Skeletal muscle cell (primary cell): Measurements from ENCODE around the gene TBC1D2.

ENCODE experiments used
- DNase-seq: peaks from one replicate; pipeline ENCODE4 v3.0.0-alpha.2; 2010; ENCODE audit warnings: low read depth
- H3K4me3 ChIP-seq: 2 replicates; pipeline ENCODE4 v1.5.1; 2011; ENCODE audit warnings: low read depth, mild to moderate bottlenecking, control low read depth, low read length, moderate library complexity

Gene TBC1D2

DNA sequence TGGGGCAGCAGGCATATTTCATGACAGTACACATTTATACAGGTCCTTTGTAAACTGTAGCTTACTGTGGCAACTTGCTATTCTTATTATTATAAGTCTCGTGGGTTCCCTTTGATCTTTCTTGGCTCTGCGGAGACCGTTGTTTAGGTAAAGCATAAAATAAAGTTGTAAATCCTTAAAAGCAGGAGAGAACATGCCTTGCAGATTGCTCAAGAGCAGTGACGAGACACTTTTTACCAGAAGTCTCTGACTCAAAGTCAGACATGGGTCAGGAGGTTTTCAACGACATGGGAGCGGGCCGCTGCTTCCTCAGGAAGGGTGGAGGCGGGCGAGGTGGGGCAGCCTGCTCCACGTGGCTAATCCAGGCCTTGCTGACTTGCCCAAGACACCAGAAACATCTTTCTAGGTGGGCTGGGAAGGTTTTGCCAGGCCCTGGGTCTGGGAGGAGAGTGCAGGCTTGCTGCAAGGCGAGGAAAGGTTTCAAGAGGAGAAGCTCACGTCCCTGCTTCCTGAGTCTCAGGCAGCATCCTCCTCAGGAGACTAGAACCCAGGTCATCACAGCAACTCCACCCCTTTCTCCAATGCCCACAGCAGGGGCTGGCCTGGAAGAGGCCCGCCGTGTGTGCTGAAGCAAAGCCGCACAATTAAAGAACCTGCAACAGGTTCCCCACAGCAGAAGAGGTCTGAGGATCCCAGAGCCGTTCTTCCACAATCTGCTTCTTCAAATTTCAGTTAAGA, 6.5 kb downstream of the TBC1D2 start:
- no peak overlapping the region for H3K4me3 ChIP-seq
- peak; percentile 96 for DNase-seq

- DNase-seq: no peak
- no peak overlapping the region for H3K4me3 ChIP-seq
Measured at GRCh38 chr9:98247831-98248657, 7.4 kb downstream of the TBC1D2 start.

DNA sequence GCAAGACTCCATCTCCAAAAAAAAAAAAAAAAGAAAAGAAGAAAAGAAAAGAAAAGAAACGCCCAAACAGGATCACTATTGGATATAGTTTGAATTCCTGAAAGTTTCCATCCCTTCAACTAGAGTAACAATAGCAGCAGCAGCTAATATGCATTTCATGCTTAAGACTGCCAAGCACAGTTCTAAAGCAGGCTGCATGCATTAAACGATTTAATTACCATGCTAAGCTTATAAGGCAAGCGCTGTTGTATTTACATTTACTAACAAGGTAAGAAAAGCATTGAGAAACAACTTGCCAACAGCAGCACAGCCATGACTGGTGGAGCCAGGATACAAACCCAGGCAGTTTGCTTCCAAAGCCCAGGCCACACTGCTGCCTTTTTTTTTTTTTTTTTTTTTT, 13.0 kb downstream of the TBC1D2 start:
- no peak overlapping the region for H3K4me3 ChIP-seq
- no peak for DNase-seq

DNA sequence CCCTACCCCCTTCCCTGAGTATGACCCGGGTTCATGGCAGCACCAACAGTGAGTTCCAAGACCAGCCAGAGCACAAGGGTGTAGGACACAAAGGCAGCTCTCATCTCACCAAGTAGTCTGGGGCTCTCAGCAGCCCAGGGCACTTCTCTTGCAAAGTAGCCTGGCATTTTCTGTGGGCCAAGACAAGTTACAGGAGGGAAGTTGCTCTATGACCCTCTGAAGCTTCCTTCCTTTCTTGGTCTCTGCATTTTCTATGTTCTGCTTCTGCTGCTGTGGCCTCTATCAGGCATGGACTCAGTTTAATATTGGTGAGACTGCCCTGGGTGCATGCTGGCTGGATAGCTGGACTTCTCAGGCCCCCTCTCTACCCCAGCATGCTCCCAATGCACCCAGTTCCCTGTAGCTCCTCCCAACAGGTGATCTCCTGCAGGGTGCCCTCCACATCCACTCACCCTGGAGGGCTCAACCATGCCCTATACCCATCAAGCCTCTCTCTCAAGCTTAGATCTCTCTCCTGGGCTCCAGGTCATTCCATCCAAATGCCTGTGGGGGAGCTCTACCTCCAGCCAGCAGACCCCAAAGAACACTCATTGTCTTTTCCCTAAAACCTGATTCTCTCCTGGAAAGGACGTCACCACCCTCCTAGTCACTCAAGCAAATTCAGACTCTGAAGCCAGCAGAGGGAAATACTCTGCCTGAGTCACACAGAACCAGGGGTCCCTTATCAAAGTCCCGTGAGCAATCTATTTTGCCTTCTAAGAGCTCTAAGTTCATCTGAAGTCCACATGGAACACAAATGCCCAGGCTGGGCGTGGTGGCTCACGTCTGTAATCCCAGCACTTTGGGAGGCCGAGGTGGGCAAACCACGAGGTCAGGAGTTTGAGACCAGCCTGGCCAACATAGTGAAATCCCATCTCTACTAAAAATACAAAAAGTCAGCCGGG, 13.8 kb downstream of the TBC1D2 start:
- H3K4me3 ChIP-seq: no peak overlapping the region
- no peak for DNase-seq

DNA sequence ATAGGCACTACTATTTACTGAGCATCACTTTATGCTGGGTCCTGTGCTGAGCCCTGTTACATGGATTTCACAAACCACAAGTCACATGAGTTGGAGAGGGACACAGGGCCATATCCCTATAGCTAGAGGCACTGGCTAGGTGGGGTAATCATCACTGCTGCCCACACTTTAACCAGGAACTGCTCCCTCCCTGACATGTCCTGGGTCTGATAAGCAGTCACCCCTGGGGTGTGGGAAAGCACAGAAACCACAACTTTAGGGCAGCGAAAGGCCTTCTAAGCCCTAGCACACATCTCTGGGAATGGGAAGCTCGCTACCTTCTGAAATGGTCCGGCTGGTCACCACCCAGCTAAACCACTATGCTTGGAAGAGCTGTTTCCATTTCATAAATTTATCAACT, 15.0 kb downstream of the TBC1D2 start:
- H3K4me3 ChIP-seq: no peak overlapping the region
- no peak for DNase-seq

DNA sequence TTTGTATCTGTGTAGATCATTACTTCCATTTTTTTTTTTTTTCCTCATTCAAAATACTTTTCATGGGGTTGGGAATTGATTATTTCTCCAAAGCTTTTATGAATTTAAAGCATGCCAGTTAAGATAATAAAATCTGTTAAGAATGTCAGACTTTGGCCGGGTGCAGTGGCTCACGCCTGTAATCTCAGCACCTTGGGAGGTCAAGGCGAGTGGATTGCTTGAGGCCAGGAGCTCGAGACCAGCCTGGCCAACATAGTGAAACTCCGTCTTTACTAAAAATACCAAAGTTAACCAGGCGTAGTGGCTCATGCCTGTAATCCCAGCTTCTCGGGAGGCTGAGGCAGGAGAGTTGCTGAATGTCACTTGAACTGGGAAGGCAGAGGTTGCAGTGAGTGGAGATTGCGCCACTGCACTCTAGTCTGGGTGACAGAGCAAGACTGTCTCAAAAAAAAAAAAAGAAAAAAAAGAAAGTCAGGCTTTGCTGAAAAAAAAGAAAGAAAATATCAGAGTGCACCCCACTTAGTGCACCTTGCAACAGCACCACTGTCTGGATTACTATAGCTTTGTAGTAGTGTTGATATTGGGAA, 18.5 kb downstream of the TBC1D2 start:
- no peak for DNase-seq
- H3K4me3 ChIP-seq: no peak overlapping the region

DNA sequence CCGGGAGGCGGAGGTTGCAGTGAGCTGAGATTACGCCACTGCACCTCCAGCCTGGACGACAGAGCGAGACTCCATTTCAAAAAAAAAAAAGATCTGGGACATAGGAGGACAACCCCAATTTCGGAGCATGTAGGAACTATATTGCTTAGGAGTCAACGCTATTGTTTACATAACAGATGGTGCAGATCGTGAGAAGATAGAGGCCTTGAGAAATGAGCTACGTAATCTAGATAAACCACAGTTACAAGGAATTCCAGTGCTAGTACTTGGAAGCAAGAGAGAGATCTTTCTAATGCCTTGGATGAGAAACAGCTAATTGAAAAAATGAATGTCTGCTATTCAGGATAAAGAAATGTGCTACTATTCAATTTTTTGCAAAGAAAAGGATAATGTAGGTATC, 20.3 kb downstream of the TBC1D2 start:
- no peak for DNase-seq
- H3K4me3 ChIP-seq: no peak overlapping the region

GRCh38 chr9:98234245-98234825, 21.1 kb downstream of the TBC1D2 start:
- H3K4me3 ChIP-seq: no peak overlapping the region
- no peak for DNase-seq

DNA sequence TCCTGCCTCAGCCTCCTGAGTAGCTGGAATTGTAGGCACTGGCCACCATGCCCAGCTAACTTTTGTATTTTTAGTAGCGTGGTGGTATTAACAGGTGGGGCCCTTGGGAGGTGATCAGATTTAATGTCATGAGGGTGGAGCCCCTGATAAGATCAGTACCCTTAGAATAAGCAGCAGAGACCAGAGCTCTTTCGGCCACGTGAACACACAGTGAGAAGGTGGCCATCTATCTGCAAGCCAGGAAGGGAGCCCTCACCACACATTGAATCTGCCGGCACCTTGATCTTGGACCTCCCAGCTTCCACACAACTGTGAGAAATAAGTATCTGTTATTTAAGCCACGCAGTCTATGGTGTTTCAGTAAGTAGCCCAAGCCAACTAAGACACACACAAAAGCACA, 22.5 kb downstream of the TBC1D2 start:
- H3K4me3 ChIP-seq: no peak overlapping the region
- no peak for DNase-seq

GRCh38 chr9:98231770-98232478, 23.5 kb downstream of the TBC1D2 start:
- DNase-seq: peak; percentile 67
- no peak overlapping the region for H3K4me3 ChIP-seq

DNA sequence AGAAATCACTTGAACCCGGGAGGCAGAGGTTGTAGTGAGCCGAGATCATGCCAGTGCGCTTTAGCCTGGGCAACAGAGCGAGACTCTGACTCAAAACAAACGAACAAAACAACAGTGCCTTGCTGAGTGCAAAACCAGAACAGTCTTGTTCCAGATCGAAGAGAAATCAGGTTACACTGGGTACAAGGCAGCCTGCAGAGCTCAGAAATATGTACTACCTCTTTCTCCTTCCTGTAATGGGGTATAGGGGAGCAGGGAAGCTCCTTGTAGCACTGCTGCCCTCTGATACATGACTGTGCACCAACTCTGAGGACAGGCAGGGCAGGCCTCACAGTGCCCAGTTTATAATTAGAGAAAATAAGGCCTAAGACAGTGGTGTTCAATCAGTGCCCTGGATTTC, 24.7 kb downstream of the TBC1D2 start:
- no peak for DNase-seq
- no peak overlapping the region for H3K4me3 ChIP-seq

DNA sequence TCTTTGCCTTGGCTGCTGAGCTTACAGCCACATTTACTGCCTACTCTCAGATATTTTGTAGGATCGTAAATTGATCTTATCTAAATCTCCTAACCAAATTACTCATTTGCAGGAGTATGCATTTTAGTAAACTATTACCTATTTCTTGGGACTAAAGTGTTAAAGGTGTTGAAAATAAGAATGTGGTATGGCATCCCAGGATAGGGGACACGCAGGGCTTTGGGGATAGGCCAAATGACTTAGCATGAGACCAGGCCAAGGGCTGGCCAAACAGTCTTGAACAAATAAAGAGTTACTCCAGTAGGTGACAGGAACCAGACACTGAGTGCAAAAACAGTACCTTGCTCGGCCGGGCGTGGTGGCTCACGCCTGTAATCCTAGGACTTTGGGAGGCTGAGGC, 25.1 kb downstream of the TBC1D2 start:
- no peak overlapping the region for H3K4me3 ChIP-seq
- DNase-seq: no peak

GRCh38 chr9:98229620-98230019, 25.8 kb downstream of the TBC1D2 start:
- DNase-seq: no peak

DNA sequence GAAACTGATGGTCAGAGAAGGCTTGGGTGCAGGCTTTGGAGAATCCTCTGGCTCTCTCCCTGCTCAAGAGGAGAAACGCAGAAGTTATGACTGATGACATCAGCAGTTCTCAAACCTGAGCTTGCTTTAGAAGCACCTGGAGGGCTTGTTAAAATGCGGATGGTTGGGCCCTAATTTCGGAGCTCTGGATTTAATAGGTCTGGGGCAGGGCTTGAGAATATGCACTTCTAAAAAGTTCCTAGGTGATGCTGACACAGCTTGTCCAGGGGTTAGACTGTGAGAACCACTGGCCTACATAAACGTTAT, 26.4 kb downstream of the TBC1D2 start:
- H3K4me3 ChIP-seq: no peak overlapping the region
- DNase-seq: no peak

More at GRCh38 chr9:98229620-98230019, 25.8 kb downstream of the TBC1D2 start:
- H3K4me3 ChIP-seq: no peak overlapping the region

DNA sequence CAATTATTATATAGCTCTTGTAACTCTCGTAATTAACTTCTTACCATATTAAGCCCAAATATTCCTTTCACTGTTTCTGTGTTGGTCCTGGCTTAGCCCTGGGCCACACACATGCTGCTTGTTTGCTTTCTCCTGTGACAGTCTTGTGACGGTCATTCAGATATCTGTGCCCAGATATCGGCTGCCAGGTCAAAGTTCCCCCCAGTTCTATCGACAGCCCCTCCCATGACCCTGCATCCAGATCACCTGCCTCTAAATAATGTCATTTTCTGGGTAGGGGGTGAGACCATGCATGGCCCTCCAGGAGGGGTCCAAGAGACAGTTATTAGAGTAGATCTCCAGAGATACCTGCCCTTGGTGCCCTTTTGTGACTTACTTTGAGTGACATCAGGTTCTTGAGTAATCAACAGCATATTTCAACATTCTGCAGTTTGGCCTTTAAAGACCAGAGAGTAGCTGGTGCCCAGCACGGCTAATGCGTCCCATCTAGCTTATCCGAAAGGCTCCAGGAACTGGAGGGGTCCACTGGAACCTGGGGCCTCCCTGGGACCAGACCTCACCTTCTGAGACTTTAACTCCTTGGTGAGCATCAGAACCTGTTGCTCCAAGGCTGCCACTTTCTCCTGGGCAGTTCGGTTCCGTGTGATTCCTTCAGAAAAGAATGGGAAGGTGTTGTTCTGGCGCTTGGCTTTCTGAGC, 26.9 kb downstream of the TBC1D2 start:
- no peak for DNase-seq
- no peak overlapping the region for H3K4me3 ChIP-seq

- DNase-seq: no peak
- no peak overlapping the region for H3K4me3 ChIP-seq
Measured at GRCh38 chr9:98227883-98228282, 27.6 kb downstream of the TBC1D2 start.

GRCh38 chr9:98226957-98227356, 28.5 kb downstream of the TBC1D2 start:
- no peak overlapping the region for H3K4me3 ChIP-seq
- no peak for DNase-seq

DNA sequence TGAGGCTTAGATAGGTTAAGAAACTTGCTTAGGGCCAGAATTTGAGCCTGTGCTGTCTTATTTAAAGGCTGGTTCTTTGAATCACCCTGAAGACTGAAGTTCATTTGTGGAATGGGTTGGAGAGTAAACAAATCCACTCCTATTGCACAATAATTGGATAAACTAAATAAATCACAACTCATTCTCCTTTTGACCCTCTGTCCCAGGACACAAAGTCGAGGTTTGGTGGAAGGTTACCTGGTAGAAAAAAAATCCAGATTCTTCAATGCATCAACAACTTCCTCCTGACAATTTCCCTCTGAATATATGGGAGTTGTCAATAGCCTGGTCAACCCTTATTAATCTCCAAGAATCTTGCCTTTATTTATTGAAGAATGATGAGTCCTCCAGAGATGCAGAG, 28.9 kb downstream of the TBC1D2 start:
- peak; percentile 19 for DNase-seq
- H3K4me3 ChIP-seq: no peak overlapping the region
